Ovary (tissue), 3 donors: ENCODE data around the gene CENPL.

Experiments
- CTCF ChIP-seq, 3 donors: fragments of 450-650 bp in 2 of 3; fragments of 200-600 bp in 1 of 3; IDR thresholded peaks; one replicate each; pipeline versions ENCODE4 v1.5.1 to v1.8.0; 2016 to 2022; ENCODE audit warnings: antibody characterized with exemption in 3 of 3, mild to moderate bottlenecking in 1 of 3
- POLR2A ChIP-seq: fragments of 450-650 bp; IDR thresholded peaks from one replicate; pipeline ENCODE4 v1.6.1; 2017; ENCODE audit warnings: antibody characterized with exemption, mild to moderate bottlenecking, moderate library complexity
- donor health status: DM: no; HTN: no; CAD: no.

GRCh38 chr1:173775578-173776226 lies 49.0 kb downstream of the CENPL start:
- no peak for TF ChIP-seq CTCF (IDR thresholded peaks at IDR 0.05)
- TF ChIP-seq POLR2A = no peak
